Pancreas (tissue), 10 donors: Measurements from ENCODE around the gene TMEM165. TPM values are rescaled to one million over a fixed set of nuclear protein-coding genes. Genes with fewer than 3 reads are reported as not detected.

ENCODE experiments used
- ATAC-seq, 4 donors: fragments of 200-7000 bp; cut with Tn5 transposase; one replicate each; pipeline versions ENCODE4 v1.8.0 to v1.9.1; 2020; ENCODE audit warnings: mild to moderate bottlenecking in 4 of 4, moderate library complexity in 4 of 4
- DNase-seq, 6 donors: peaks; one replicate each; pipeline ENCODE4 v3.0.0-alpha.2; 2020
- FAIRE-seq: peaks from 2 replicates; lab custom pipeline; 2012; peaks lifted over from hg19 to GRCh38; lab: Jason Lieb, UNC
- H3K27ac ChIP-seq, 4 donors: fragments of 200-600 bp; sonication (generic); 1 replicate in 3 of 4; 2 replicates in 1 of 4; pipeline versions ENCODE4 v1.5.0 to v1.8.0; 2020
- H3K27me3 ChIP-seq, 4 donors: fragments of 200-600 bp; one replicate each; pipeline ENCODE4 v1.8.0; 2021
- H3K36me3 ChIP-seq, 3 donors: fragments of 200-600 bp; sonication (generic) in 1 of 3; one replicate each; pipeline versions ENCODE4 v1.5.0 to v1.8.0; 2020 to 2021
- H3K4me1 ChIP-seq, 3 donors: fragments of 200-600 bp; one replicate each; pipeline ENCODE4 v1.8.0; 2021
- H3K4me3 ChIP-seq, 4 donors: fragments of 200-600 bp; sonication (generic) in 2 of 4; one replicate each; pipeline versions ENCODE4 v1.5.0 to v1.8.0; 2020 to 2021
- H3K9me3 ChIP-seq, 4 donors: fragments of 200-600 bp; one replicate each; pipeline ENCODE4 v1.8.0; 2021
- WGBS, 2 donors: extraction: QIAGEN DNeasy Blood & Tissue Kit; methylation state at CpG; one replicate each; pipeline ENCODE4 v1.1.7; 2013; 5-methylcytosine and 5-hydroxymethylcytosine counted together
- intact Hi-C, 3 donors: fragments of 100-400 bp; cut with DNase I; formaldehyde crosslinking; loops; one replicate each; pipeline versions ENCODE4 v1.11.1 to v1.14.2; 2022
- polyA plus RNA-seq, 2 donors: library from polyadenylated mRNA; stranded (reverse); fragments of 200-250 nt; gene quantifications; one replicate each; pipeline ENCODE4 v1.2.3, GENCODE V29; 2013
- total RNA-seq, 6 donors: library from RNA; stranded (reverse); fragmentation: NEBNext Ultra II Directional in 4 of 6; extraction: Animal tissue kit (Norgen Biotek cat#: 25700) in 4 of 6; gene quantifications; one replicate each; pipeline versions ENCODE4 v1.2.1 to v1.2.4, GENCODE V29; 2021 to 2023
- TF ChIP-seq, protein P1 (sequence below), 4 donors: fragments of 200-600 bp; sonication (generic) in 3 of 4; IDR thresholded peaks; one replicate each; pipeline versions ENCODE4 v1.5.0 to v1.8.0; 2021; ENCODE audit warnings: antibody characterized with exemption in 4 of 4
- donor health status: healthy with polysubstance abuse.
- donor health status: DM: no; HTN: no; CAD: no; lungs with moderate emphysema.
- donor health status: DM: no; HTN: no; CAD: no.
- donor health status: control.
- donor health status: control.
- donor health status: Bipolar disorder and iron deficiency.
- donor health status: DM: yes; HTN: yes; CAD: no.
- donor health status: DM: no; HTN: no; CAD: no.
- donor health status: DM: no; HTN: no; CAD: no.
- donor health status: DM: yes; HTN: yes; CAD: no.

TMEM165 gene
- total and polyA plus RNA-seq, 8 donors, result 24.3 to 61.6 (median 42.7) TPM

DNA sequence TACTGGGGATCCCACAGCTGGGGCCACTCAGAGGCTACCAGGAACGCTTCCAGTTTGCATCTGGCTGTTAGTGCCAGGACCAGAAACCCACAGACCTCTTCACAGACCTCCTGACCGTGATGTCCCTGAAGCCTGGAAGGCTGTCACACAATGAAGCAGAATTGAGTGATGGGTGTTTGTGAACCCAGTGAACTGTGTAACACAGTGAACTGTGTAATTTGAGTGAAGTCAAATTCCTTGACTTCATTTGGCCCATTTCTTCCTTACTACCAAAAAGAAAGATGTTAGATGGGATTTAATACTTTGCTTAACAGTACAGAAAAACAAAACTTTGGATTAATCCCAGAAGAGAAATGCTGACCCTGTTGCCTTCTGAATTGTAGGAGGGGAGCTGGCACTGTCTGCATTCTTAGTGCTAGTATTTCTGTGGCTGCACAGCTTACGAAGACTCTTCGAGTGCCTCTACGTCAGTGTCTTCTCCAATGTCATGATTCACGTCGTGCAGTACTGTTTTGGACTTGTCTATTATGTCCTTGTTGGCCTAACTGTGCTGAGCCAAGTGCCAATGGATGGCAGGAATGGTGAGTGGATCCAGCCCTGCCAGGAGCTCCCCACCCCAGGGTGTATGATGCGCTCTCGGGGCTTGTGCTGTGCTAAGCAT is 31.9 kb upstream of the TMEM165 start:
- ATAC-seq (no peak), DNase-seq (no peak), FAIRE-seq (no peak)
- intact Hi-C loops, result no loop called here
- Histone ChIP-seq H3K9me3 (no peaks in the 10 kb centered on the region), H3K4me1 (no peaks in the 10 kb centered on the region), H3K36me3 (no peaks in the 10 kb centered on the region), H3K27ac (no peak overlapping the region), H3K27me3 (no peaks in the 10 kb centered on the region), H3K4me3 (no peak overlapping the region)
- WGBS, 2 donors, result 92% methylated on average over 9 of the region's 9 CpGs
- TF ChIP-seq, protein P1, sequence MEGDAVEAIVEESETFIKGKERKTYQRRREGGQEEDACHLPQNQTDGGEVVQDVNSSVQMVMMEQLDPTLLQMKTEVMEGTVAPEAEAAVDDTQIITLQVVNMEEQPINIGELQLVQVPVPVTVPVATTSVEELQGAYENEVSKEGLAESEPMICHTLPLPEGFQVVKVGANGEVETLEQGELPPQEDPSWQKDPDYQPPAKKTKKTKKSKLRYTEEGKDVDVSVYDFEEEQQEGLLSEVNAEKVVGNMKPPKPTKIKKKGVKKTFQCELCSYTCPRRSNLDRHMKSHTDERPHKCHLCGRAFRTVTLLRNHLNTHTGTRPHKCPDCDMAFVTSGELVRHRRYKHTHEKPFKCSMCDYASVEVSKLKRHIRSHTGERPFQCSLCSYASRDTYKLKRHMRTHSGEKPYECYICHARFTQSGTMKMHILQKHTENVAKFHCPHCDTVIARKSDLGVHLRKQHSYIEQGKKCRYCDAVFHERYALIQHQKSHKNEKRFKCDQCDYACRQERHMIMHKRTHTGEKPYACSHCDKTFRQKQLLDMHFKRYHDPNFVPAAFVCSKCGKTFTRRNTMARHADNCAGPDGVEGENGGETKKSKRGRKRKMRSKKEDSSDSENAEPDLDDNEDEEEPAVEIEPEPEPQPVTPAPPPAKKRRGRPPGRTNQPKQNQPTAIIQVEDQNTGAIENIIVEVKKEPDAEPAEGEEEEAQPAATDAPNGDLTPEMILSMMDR (IDR thresholded peaks at IDR 0.05), result no peak

DNA sequence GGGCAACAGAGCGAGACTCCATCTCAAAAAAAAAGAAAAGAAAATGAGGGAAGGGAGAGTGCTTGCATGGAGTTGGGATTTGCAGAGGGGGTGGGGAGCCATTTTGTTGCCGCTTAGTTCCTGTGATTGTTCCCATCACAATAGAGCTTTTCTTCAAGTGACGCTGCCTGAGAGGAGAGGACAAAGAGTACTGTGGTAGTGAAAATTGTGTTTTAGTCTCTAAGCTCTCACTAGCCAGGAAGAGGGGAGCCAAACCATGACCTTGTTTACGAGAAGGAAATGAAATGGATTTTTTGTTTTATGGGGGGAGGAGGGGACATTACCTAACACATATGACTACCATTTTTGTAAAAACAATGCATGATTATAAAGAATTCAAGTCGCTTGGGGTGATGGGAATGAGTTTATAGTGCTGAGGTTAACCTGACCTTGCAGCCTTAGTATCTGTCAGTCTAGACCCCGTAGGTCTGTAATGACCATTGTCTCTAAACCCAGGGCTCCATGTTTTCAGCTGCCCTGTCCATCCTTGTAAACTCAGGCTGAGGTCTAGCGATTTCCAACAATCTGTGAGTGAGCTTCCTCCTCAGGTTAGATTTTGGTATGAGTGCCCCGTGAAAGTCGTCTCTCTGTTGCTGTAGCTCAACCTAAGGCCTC is 30.9 kb upstream of the TMEM165 start:
- no peak overlapping the region for H3K27ac ChIP-seq

DNA sequence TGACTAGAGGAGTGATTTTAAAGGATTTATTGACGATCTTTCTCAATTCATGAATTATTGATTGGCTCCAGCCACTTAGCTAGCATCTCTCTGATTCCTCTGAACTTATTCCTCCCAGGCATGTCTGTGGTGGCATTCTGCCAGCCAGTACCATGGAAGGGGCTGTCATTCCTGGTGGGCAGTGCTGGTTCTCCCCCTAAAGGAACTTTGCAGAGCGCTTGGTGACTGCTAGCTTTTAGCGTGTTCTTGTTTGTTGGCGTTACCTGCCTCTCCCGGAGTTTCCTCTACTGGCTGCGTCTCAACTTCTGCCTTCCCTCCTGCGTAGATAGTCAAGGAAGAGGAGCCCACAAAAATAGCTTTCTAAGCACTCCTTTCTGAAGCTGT is 30.4 kb upstream of the TMEM165 start:
- H3K27ac ChIP-seq, result no peak overlapping the region
- 91 to 92% methylated on average over 7 of the region's 7 CpGs for WGBS, 2 donors
- H3K36me3 ChIP-seq, result no peaks in the 10 kb centered on the region
- intact Hi-C loops, result no loop called here
- H3K4me1 ChIP-seq, result no peaks in the 10 kb centered on the region
- no peak for FAIRE-seq
- TF ChIP-seq, protein P1 (IDR thresholded peaks at IDR 0.05), result no peak
- no peaks in the 10 kb centered on the region for H3K9me3 ChIP-seq
- H3K4me3 ChIP-seq, result no peak overlapping the region
- no peak for DNase-seq
- H3K27me3 ChIP-seq, result no peaks in the 10 kb centered on the region
- ATAC-seq, result no peak

More for the DNA sequence above, 30.9 kb upstream of the TMEM165 start:
- ATAC-seq (no peak), FAIRE-seq (no peak), DNase-seq (no peak)
- WGBS, 2 donors, result 90 to 92% methylated on average over 9 of the region's 9 CpGs
- Histone ChIP-seq H3K9me3 (no peaks in the 10 kb centered on the region), H3K4me1 (no peaks in the 10 kb centered on the region), H3K4me3 (no peak overlapping the region), H3K36me3 (no peaks in the 10 kb centered on the region), H3K27me3 (no peaks in the 10 kb centered on the region)
- intact Hi-C loops, result no loop called here
- TF ChIP-seq, protein P1 (IDR thresholded peaks at IDR 0.05), result no peak

DNA sequence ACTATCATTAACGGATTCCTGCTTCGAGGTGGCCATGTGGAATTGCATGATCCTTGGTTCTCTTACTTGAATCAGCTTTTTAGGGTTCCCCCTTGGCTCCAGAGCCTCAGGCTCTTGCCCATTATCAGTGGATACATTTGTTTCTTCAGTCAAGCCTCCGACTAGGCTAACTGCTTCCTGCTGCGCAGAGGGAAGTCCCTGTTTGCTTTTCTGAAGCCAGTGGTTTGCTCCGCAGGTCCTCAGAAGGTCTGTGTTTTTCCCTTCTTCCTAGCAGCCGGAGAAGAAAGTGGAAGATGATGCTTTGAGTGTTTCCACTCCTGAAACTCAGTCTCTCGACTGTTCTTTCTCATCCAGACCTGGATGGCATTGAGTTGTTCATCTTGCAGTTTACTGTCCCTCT is 29.1 kb upstream of the TMEM165 start:
- no peak for ATAC-seq
- DNase-seq, result no peak
- intact Hi-C loops, result no loop called here
- H3K9me3 ChIP-seq, result no peaks in the 10 kb centered on the region
- no peaks in the 10 kb centered on the region for H3K4me1 ChIP-seq
- FAIRE-seq, result no peak
- H3K4me3 ChIP-seq, result no peak overlapping the region
- no peak overlapping the region for H3K27ac ChIP-seq
- H3K27me3 ChIP-seq, result no peaks in the 10 kb centered on the region
- TF ChIP-seq, protein P1 (IDR thresholded peaks at IDR 0.05), result no peak
- WGBS, 2 donors, result 85 to 89% methylated on average over 7 of the region's 7 CpGs
- H3K36me3 ChIP-seq, result no peaks in the 10 kb centered on the region
